Esophagus squamous epithelium (tissue), 4 donors: ENCODE data around the gene WDR91.

Experiments used
- POLR2A ChIP-seq, 4 donors: fragments of 450-650 bp; IDR thresholded peaks; one replicate each; pipeline ENCODE4 v1.6.1; 2017; ENCODE audit warnings: antibody characterized with exemption in 4 of 4, mild to moderate bottlenecking in 4 of 4, moderate library complexity in 3 of 4
- TF ChIP-seq, protein P1 (sequence below), 6 experiments: fragments of 450-650 bp in 4 of 6; fragments of 200-600 bp in 2 of 6; sonication (generic) in 2 of 6; IDR thresholded peaks; one replicate each; pipeline ENCODE4 v1.5.1; 2016 to 2019; ENCODE audit warnings: antibody characterized with exemption in 6 of 6, mild to moderate bottlenecking in 4 of 6, moderate library complexity in 4 of 6

DNA sequence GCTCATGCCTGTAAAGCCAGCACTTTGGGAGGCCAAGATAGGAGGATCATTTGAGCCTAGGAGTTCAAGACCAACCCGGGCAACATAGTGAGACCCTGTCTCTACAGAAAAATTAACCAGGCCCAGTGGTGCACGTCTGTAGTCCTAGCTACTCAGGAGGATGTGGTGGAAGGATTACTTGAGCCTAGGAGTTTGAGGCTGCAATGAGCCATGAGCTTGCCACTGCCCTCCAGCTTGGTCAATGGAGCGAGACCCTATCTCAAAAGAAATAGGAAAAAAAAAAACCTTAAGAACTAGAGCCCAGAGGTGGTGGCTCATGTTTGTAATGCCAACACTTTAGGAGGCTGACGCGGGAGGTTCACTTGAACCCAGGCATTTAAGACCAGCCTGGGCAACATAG lies 24.5 kb upstream of the WDR91 start:
- no peak for TF ChIP-seq POLR2A (IDR thresholded peaks at IDR 0.05)
- TF ChIP-seq, protein P1, sequence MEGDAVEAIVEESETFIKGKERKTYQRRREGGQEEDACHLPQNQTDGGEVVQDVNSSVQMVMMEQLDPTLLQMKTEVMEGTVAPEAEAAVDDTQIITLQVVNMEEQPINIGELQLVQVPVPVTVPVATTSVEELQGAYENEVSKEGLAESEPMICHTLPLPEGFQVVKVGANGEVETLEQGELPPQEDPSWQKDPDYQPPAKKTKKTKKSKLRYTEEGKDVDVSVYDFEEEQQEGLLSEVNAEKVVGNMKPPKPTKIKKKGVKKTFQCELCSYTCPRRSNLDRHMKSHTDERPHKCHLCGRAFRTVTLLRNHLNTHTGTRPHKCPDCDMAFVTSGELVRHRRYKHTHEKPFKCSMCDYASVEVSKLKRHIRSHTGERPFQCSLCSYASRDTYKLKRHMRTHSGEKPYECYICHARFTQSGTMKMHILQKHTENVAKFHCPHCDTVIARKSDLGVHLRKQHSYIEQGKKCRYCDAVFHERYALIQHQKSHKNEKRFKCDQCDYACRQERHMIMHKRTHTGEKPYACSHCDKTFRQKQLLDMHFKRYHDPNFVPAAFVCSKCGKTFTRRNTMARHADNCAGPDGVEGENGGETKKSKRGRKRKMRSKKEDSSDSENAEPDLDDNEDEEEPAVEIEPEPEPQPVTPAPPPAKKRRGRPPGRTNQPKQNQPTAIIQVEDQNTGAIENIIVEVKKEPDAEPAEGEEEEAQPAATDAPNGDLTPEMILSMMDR (IDR thresholded peaks at IDR 0.05), result no peak
